GM10248 (cell line): ENCODE results near the gene CLDN1.

Source experiments
- CTCF ChIA-PET: fragments of 300-600 bp; sonication (Branson Sonifier 250); formaldehyde crosslinking; extraction: SDS; loops from one replicate; lab custom pipeline; 2021; ENCODE audit warnings: antibody characterized with exemption; lab: Yijun Ruan, JAX
- POLR2A ChIA-PET: fragments of 350-650 bp; sonication (Branson Sonifier 250); formaldehyde crosslinking; extraction: SDS; loops from one replicate; lab custom pipeline; 2020; ENCODE audit warnings: antibody characterized with exemption; lab: Yijun Ruan, JAX
- DNase-seq: peaks from one replicate; pipeline ENCODE4 v3.0.0; 2012; ENCODE audit errors: extremely low spot score
- CTCF ChIP-seq: IDR thresholded peaks from 2 replicates; pipeline ENCODE4 v1.5.1; 2012; ENCODE audit warnings: mild to moderate bottlenecking, low read depth; ENCODE audit errors: extremely low read depth, missing control alignments, control extremely low read depth

Gene CLDN1

GRCh38 chr3:190326361-190326760, 4.1 kb upstream of the CLDN1 start:
- ChIA-PET POLR2A (no interaction called here), CTCF (interaction anchor here (1.1 to 2.8 kb wide), 2 partner anchors 12 to 365 kb away, joined by 3 to 17 read pairs; no protein-coding TSS in a partner anchor)
- TF ChIP-seq CTCF, result no peak
- DNase-seq, result no peak

- DNase-seq, result no peak
- ChIA-PET CTCF (interaction anchor here (1.1 to 2.8 kb wide), 2 partner anchors 12 to 365 kb away, joined by 3 to 17 read pairs; no protein-coding TSS in a partner anchor), POLR2A (no interaction called here)
- no peak for TF ChIP-seq CTCF
Observed at GRCh38 chr3:190325923-190326322, 3.7 kb upstream of the CLDN1 start.

- ChIA-PET CTCF (interaction anchor here (0.6 to 6.0 kb wide), 33 partner anchors 10 to 783 kb away, joined by 3 to 45 read pairs (median 4); no protein-coding TSS in a partner anchor), POLR2A (no interaction called here)
- DNase-seq, result no peak
Observed at GRCh38 chr3:190323246-190323626, 990 bp upstream of the CLDN1 start.

GRCh38 chr3:190322604-190323245, 479 bp upstream of the CLDN1 start:
- TF ChIP-seq CTCF, result no peak
- ChIA-PET POLR2A (no interaction called here), CTCF (interaction anchor here (0.6 to 6.0 kb wide), 50 partner anchors 9 to 783 kb away, joined by 3 to 45 read pairs (median 4); no protein-coding TSS in a partner anchor)
- DNase-seq, result no peak

More at GRCh38 chr3:190323246-190323626, 990 bp upstream of the CLDN1 start:
- TF ChIP-seq CTCF, result no peak

GRCh38 chr3:190320594-190321362, 1.5 kb downstream of the CLDN1 start:
- no peak for TF ChIP-seq CTCF
- POLR2A ChIA-PET, result no interaction called here
- no peak for DNase-seq
- CTCF ChIA-PET, result interaction anchor here (0.9 to 6.0 kb wide), 10 partner anchors 12 to 360 kb away, joined by 3 to 45 read pairs (median 4); no protein-coding TSS in a partner anchor

GRCh38 chr3:190319660-190320059, 2.6 kb downstream of the CLDN1 start:
- ChIA-PET POLR2A (no interaction called here), CTCF (interaction anchor here (1.1 to 6.0 kb wide), 4 partner anchors 10 to 358 kb away, joined by 3 to 45 read pairs (median 6); no protein-coding TSS in a partner anchor)
- TF ChIP-seq CTCF, result no peak
- DNase-seq, result no peak
